Body of pancreas (tissue), 4 donors: ENCODE measurements around the gene PCSK5.

Experiments used
- POLR2A ChIP-seq, 3 donors: fragments of 450-650 bp; IDR thresholded peaks; one replicate each; pipeline ENCODE4 v1.6.1; 2016; ENCODE audit warnings: antibody characterized with exemption in 3 of 3, mild to moderate bottlenecking in 2 of 3
- TF ChIP-seq, protein P1 (sequence below), 7 experiments: fragments of 450-650 bp in 4 of 7; fragments of 200-600 bp in 3 of 7; sonication (generic) in 3 of 7; IDR thresholded peaks; one replicate each; pipeline ENCODE4 v1.5.1; 2016 to 2019; ENCODE audit warnings: antibody characterized with exemption in 7 of 7

GRCh38 chr9:76333388-76333787 is 442.9 kb downstream of the PCSK5 start:
- TF ChIP-seq, protein P1, sequence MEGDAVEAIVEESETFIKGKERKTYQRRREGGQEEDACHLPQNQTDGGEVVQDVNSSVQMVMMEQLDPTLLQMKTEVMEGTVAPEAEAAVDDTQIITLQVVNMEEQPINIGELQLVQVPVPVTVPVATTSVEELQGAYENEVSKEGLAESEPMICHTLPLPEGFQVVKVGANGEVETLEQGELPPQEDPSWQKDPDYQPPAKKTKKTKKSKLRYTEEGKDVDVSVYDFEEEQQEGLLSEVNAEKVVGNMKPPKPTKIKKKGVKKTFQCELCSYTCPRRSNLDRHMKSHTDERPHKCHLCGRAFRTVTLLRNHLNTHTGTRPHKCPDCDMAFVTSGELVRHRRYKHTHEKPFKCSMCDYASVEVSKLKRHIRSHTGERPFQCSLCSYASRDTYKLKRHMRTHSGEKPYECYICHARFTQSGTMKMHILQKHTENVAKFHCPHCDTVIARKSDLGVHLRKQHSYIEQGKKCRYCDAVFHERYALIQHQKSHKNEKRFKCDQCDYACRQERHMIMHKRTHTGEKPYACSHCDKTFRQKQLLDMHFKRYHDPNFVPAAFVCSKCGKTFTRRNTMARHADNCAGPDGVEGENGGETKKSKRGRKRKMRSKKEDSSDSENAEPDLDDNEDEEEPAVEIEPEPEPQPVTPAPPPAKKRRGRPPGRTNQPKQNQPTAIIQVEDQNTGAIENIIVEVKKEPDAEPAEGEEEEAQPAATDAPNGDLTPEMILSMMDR (IDR thresholded peaks at IDR 0.05) = no peak
- no peak for TF ChIP-seq POLR2A (IDR thresholded peaks at IDR 0.05)
